ENCODE measurements around the gene SLC24A3.
"Not testable (repeated sequence)": the region's sequence is repeated elsewhere in the genome, so short reads cannot be mapped to it uniquely, and the experiment has no call there.

Gene SLC24A3

DNA sequence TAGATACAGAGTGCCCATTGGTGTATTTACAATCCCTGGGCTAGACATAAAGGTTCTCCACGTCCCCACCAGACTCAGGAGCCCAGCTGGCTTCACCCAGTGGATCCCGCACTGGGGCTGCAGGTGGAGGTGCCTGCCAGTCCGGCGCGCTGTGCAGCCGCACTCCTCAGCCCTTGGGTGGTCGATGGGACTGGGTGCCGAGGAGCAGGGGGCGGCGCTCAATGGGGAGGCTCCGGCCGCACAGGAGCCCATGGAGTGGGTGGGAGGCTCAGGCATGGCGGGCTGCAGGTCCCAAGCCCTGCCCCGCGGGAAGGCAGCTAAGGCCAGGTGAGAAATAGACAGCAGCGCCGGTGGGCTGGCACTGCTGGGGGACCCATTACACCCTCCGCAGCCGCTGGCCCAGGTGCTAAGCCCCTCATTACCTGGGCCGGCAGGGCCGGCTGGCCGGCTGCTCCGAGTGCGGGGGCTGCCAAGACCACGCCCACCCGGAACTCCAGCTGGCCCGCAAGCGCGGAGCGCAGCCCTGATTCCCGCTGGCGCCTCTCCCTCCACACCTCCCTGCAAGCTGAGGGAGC is 427.1 kb downstream of the SLC24A3 start:
- not testable (repeated sequence) for H3K9ac ChIP-seq (ENCODE audit: low read length); H3K27me3 ChIP-seq (ENCODE audit: control insufficient read depth, insufficient read depth, low read length); H3K36me3 ChIP-seq (ENCODE audit: control insufficient read depth, insufficient read depth, low read length)

DNA sequence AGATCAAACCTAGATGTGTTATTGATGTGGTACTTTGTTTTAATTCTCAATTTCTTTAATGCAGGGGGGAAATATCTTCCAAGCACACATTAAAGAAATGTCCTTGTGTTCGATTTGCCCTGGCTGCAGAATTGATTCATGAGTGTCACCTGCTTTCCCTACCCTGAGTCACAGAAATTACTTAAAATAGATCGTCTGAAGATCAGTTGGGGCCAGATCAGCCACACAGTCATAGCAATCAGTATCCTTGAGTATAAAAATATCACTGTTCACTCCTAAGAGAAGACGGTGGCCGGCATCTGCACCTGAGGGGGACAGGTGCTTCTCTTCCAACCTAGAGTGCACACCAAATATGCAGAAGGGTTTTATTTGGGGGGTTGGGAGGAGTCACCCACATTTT is 430.4 kb downstream of the SLC24A3 start:
- no peaks in the 10 kb centered on the region for H3K27me3 ChIP-seq (ENCODE audit: control insufficient read depth, insufficient read depth, low read length)
- H3K4me1 ChIP-seq (ENCODE audit: control insufficient read depth, insufficient read depth, low read length): no peaks in the 10 kb centered on the region
- H3K4me3 ChIP-seq (ENCODE audit: low read length): no peak overlapping the region
- H3K9ac ChIP-seq (ENCODE audit: low read length): no peak overlapping the region
- H3K9me3 ChIP-seq (ENCODE audit: control insufficient read depth, low read length): no peaks in the 10 kb centered on the region
- H3K36me3 ChIP-seq (ENCODE audit: control insufficient read depth, insufficient read depth, low read length): no peaks in the 10 kb centered on the region

More for the DNA sequence above, 427.1 kb downstream of the SLC24A3 start:
- not testable (repeated sequence) for H3K4me1 ChIP-seq (ENCODE audit: control insufficient read depth, insufficient read depth, low read length); H3K9me3 ChIP-seq (ENCODE audit: control insufficient read depth, low read length); H3K4me3 ChIP-seq (ENCODE audit: low read length)

DNA sequence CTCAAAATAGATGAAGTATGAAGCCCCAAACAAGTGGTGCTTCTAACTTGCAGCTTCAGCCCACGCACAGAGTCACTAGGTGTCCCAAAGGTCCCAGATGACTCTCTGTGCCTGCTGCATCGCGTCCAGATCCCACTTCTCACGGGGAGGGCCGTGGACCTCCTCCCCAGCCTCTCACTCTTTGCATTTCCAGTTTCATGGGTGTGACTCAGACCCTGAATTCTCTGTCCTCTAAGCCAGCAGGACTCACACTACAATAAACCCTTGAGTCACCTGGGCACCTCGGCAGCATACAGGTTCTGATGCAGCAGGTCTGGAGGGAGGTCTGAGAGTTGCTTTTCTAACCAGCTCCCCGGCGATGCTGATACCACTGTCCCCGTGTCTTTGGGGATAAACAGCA is 431.6 kb downstream of the SLC24A3 start:
- H3K27me3 ChIP-seq (ENCODE audit: control insufficient read depth, insufficient read depth, low read length): no peaks in the 10 kb centered on the region
- no peaks in the 10 kb centered on the region for H3K4me1 ChIP-seq (ENCODE audit: control insufficient read depth, insufficient read depth, low read length)
- H3K4me3 ChIP-seq (ENCODE audit: low read length): no peak overlapping the region
- H3K9me3 ChIP-seq (ENCODE audit: control insufficient read depth, low read length): no peaks in the 10 kb centered on the region
- no peak overlapping the region for H3K9ac ChIP-seq (ENCODE audit: low read length)
- no peaks in the 10 kb centered on the region for H3K36me3 ChIP-seq (ENCODE audit: control insufficient read depth, insufficient read depth, low read length)

DNA sequence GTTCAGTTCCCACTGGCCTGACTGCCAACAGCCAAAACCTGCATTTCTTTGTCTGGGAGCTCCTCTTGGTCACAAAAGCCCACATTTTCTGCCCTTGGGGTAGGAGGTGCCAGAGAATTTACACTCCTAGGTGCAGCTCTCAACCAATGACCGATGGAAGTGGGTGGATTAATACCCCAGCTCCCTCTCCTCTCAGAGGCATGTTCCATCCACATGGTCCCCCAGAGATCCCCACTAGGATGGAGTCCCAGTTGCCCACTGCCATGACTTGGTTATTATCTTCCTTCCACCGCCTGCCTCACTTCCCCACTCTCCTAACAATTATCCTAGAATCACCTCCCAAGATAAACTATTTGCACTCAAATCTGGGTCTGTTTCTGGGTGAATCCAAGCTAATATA is 434.5 kb downstream of the SLC24A3 start:
- Histone ChIP-seq H3K36me3 (ENCODE audit: control insufficient read depth, insufficient read depth, low read length) (no peaks in the 10 kb centered on the region), H3K9me3 (ENCODE audit: control insufficient read depth, low read length) (no peaks in the 10 kb centered on the region), H3K4me1 (ENCODE audit: control insufficient read depth, insufficient read depth, low read length) (no peaks in the 10 kb centered on the region), H3K4me3 (ENCODE audit: low read length) (no peak overlapping the region), H3K9ac (ENCODE audit: low read length) (no peak overlapping the region), H3K27me3 (ENCODE audit: control insufficient read depth, insufficient read depth, low read length) (no peaks in the 10 kb centered on the region)

DNA sequence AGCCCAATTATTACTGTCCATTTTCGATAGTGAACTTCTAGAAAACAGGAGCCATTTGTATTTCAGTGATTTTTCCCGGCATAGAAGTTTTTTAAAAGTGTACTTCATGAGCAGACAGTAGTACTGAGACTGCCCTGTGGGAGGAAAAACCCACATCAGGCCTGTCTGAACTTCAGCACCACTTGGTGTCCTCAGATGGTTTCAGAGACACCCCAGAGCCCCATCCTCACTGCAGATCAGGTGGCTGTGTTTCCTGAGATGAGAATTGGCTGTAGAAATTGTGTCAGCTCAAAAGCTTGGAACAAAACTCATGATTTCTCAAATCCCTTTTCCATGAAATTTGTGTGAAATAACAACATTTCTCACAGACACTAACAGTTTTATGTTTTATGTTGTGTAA is 435.6 kb downstream of the SLC24A3 start:
- no peak overlapping the region for H3K4me3 ChIP-seq (ENCODE audit: low read length)
- no peaks in the 10 kb centered on the region for H3K9me3 ChIP-seq (ENCODE audit: control insufficient read depth, low read length)
- H3K36me3 ChIP-seq (ENCODE audit: control insufficient read depth, insufficient read depth, low read length): no peaks in the 10 kb centered on the region
- H3K27me3 ChIP-seq (ENCODE audit: control insufficient read depth, insufficient read depth, low read length): no peaks in the 10 kb centered on the region
- no peaks in the 10 kb centered on the region for H3K4me1 ChIP-seq (ENCODE audit: control insufficient read depth, insufficient read depth, low read length)
- no peak overlapping the region for H3K9ac ChIP-seq (ENCODE audit: low read length)

DNA sequence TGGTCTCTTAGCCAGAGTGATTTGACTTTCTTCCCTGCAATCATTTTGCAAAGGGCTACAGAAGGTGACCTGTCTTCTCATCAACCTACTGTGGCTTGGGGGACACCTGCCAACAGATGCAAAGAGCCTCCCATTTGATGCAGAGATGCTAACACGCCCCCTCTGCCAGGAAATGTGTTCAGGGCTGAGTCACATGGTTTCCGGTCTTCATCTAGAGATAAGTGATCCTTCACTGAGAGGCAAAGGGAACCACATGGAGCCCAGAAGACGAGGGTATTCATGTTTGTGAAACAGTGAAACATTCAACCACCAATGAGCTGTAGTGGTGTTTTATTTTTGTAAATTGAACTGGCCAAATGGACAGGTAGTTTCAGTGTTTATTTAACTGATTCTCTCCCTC is 436.6 kb downstream of the SLC24A3 start:
- H3K27me3 ChIP-seq (ENCODE audit: control insufficient read depth, insufficient read depth, low read length): no peaks in the 10 kb centered on the region
- no peak overlapping the region for H3K9ac ChIP-seq (ENCODE audit: low read length)
- H3K4me1 ChIP-seq (ENCODE audit: control insufficient read depth, insufficient read depth, low read length): no peaks in the 10 kb centered on the region
- no peaks in the 10 kb centered on the region for H3K9me3 ChIP-seq (ENCODE audit: control insufficient read depth, low read length)
- H3K4me3 ChIP-seq (ENCODE audit: low read length): no peak overlapping the region
- no peaks in the 10 kb centered on the region for H3K36me3 ChIP-seq (ENCODE audit: control insufficient read depth, insufficient read depth, low read length)

DNA sequence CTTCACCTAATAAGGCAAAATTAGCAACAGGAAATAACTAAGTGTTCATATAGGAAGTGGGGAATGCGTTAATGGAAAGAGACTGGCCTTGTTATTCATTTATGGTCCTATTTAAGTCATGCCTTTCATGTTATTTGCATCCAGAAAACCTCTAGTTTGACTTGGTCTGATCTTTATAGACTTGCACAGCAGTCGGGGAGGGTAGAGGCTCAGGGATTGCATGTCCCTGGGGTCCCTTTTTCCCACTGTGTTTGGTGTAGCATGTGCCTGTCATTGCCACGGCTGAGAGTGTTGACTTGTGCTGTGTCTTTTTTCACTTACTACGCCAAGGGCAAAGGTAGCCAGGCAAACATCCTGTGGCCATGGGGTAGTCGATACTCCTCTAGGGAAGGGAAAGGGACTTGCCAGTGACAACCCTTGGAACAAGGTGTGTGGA is 440.2 kb downstream of the SLC24A3 start:
- Histone ChIP-seq H3K36me3 (ENCODE audit: control insufficient read depth, insufficient read depth, low read length) (no peaks in the 10 kb centered on the region), H3K4me1 (ENCODE audit: control insufficient read depth, insufficient read depth, low read length) (no peaks in the 10 kb centered on the region), H3K9ac (ENCODE audit: low read length) (no peak overlapping the region), H3K9me3 (ENCODE audit: control insufficient read depth, low read length) (no peaks in the 10 kb centered on the region), H3K4me3 (ENCODE audit: low read length) (no peak overlapping the region), H3K27me3 (ENCODE audit: control insufficient read depth, insufficient read depth, low read length) (no peaks in the 10 kb centered on the region)

DNA sequence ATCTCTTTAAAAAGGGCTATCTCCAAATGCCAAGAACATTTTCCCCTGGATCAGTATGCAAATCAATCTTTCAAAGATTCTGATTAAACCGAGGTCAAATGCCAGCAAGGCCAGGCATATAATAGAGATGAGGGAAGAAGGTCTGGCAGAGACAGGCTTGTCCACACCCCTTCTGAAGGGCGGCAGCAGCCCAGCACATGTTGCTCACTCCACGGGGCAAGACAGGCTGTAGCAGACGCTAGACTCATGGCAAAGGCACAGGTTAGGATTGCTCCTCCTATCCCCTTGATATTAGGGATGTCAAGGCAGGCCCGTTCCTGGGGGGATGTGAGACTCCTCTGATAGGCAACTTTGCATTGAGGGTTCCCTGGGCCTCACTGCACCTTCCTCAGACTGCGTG is 440.9 kb downstream of the SLC24A3 start:
- H3K4me3 ChIP-seq (ENCODE audit: low read length): no peak overlapping the region
- no peaks in the 10 kb centered on the region for H3K4me1 ChIP-seq (ENCODE audit: control insufficient read depth, insufficient read depth, low read length)
- no peaks in the 10 kb centered on the region for H3K36me3 ChIP-seq (ENCODE audit: control insufficient read depth, insufficient read depth, low read length)
- no peak overlapping the region for H3K9ac ChIP-seq (ENCODE audit: low read length)
- no peaks in the 10 kb centered on the region for H3K27me3 ChIP-seq (ENCODE audit: control insufficient read depth, insufficient read depth, low read length)
- H3K9me3 ChIP-seq (ENCODE audit: control insufficient read depth, low read length): no peaks in the 10 kb centered on the region

DNA sequence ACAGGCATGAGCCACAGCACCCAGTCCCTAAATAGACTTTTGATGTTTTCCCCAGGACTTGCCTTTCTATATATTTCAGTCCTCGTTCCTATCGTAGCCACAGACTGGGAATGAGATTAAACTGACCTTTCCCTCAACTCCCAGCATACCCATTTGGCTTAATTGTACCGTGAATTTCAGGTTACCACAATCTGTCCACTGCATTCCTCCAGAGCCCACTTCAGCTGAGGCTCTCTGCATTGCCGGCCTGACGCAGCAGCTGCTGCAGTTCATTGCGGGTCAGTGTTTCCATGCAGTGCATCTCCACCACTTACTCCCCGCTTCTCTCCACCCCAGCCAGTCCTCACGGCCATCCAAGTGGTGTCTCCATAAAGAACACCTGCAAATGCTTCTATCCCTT is 442.5 kb downstream of the SLC24A3 start:
- no peaks in the 10 kb centered on the region for H3K36me3 ChIP-seq (ENCODE audit: control insufficient read depth, insufficient read depth, low read length)
- H3K9me3 ChIP-seq (ENCODE audit: control insufficient read depth, low read length): no peaks in the 10 kb centered on the region
- no peaks in the 10 kb centered on the region for H3K27me3 ChIP-seq (ENCODE audit: control insufficient read depth, insufficient read depth, low read length)
- H3K4me1 ChIP-seq (ENCODE audit: control insufficient read depth, insufficient read depth, low read length): no peaks in the 10 kb centered on the region
- H3K9ac ChIP-seq (ENCODE audit: low read length): no peak overlapping the region
- no peak overlapping the region for H3K4me3 ChIP-seq (ENCODE audit: low read length)

DNA sequence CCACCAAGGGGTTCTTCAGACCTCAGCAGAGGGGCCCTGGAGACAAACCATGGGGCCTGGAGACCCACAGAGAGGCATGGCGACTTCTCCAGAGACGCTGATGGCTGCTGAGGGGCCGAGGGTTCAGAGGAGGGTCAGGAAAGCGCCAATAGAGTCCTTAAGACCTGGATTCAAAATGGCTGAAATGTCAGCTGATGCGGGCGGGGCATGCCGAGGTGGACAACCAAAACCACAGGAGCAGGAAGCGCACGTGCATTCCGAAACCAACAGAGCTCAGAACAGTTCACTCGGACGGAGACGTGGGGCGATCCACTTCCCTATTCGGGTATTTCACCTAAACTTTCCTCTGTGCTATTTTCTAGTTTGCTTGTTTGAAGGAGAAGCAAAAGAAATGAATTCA is 445.7 kb downstream of the SLC24A3 start:
- H3K36me3 ChIP-seq (ENCODE audit: control insufficient read depth, insufficient read depth, low read length): no peaks in the 10 kb centered on the region
- H3K9ac ChIP-seq (ENCODE audit: low read length): no peak overlapping the region
- H3K4me1 ChIP-seq (ENCODE audit: control insufficient read depth, insufficient read depth, low read length): peaks cover 8% of the 10 kb centered on the region
- H3K9me3 ChIP-seq (ENCODE audit: control insufficient read depth, low read length): no peaks in the 10 kb centered on the region
- H3K4me3 ChIP-seq (ENCODE audit: low read length): no peak overlapping the region
- peaks cover 4% of the 10 kb centered on the region for H3K27me3 ChIP-seq (ENCODE audit: control insufficient read depth, insufficient read depth, low read length)

DNA sequence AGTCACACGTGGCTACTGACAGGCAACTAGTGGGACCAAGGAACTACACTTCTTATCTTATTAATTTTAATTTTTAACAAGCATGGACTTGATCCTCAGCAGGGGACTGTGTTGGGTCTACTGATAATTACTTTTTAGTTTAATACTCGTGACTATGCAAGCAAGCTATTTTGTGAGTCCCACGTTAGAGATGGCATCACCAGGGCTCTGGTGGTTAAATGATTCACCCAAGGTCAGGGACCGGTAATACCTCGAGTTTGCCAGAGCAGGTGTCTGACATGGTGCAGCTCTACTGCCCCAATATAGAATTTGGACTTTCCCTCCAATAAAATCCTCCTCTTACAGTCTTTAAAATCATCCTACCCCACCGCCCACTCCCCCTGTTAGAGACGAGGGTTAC is 447.0 kb downstream of the SLC24A3 start:
- Histone ChIP-seq H3K4me3 (ENCODE audit: low read length) (no peak overlapping the region), H3K4me1 (ENCODE audit: control insufficient read depth, insufficient read depth, low read length) (peaks cover 8% of the 10 kb centered on the region), H3K9ac (ENCODE audit: low read length) (no peak overlapping the region), H3K9me3 (ENCODE audit: control insufficient read depth, low read length) (no peaks in the 10 kb centered on the region), H3K27me3 (ENCODE audit: control insufficient read depth, insufficient read depth, low read length) (peaks cover 4% of the 10 kb centered on the region), H3K36me3 (ENCODE audit: control insufficient read depth, insufficient read depth, low read length) (no peaks in the 10 kb centered on the region)

DNA sequence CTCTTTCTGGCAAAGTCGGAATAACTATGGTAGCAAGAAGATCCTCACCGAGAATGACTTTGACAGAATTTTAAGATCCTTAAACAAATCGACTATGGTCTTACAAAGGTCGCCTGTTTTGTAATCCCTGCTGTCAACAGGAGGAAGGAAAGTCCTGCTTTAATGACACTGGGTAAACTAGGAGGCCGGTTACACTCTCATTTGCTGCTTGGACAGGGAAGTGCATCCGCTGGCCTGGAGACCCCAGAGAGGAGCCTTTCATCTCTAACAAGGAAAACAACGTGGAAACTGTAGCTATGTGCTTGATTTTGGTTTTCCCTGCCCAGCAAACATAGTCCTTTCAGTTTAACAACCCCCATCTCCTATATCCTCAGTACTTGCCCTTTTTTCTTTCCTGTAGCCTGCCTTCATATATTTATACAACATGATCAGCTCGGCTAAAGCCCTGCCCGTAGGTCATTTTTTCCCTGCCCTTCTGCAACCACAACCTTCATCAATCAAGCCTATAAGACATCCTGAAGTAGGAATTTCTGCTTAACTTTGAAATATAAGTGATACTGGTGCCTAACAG is 448.5 kb downstream of the SLC24A3 start:
- H3K9me3 ChIP-seq (ENCODE audit: control insufficient read depth, low read length): no peaks in the 10 kb centered on the region
- no peak overlapping the region for H3K9ac ChIP-seq (ENCODE audit: low read length)
- no peaks in the 10 kb centered on the region for H3K36me3 ChIP-seq (ENCODE audit: control insufficient read depth, insufficient read depth, low read length)
- H3K4me1 ChIP-seq (ENCODE audit: control insufficient read depth, insufficient read depth, low read length): peaks cover 14% of the 10 kb centered on the region
- H3K4me3 ChIP-seq (ENCODE audit: low read length): no peak overlapping the region
- H3K27me3 ChIP-seq (ENCODE audit: control insufficient read depth, insufficient read depth, low read length): peaks cover 4% of the 10 kb centered on the region
